ENCODE results near the gene RANBP10. TPM values are rescaled to one million over a fixed set of nuclear protein-coding genes. Genes with fewer than 3 reads are reported as not detected.

Gene RANBP10
- polyA plus RNA-seq, 2 of the 4 experiments (the other 2 are of a cell fraction): 7.5 to 9.8 TPM

DNA sequence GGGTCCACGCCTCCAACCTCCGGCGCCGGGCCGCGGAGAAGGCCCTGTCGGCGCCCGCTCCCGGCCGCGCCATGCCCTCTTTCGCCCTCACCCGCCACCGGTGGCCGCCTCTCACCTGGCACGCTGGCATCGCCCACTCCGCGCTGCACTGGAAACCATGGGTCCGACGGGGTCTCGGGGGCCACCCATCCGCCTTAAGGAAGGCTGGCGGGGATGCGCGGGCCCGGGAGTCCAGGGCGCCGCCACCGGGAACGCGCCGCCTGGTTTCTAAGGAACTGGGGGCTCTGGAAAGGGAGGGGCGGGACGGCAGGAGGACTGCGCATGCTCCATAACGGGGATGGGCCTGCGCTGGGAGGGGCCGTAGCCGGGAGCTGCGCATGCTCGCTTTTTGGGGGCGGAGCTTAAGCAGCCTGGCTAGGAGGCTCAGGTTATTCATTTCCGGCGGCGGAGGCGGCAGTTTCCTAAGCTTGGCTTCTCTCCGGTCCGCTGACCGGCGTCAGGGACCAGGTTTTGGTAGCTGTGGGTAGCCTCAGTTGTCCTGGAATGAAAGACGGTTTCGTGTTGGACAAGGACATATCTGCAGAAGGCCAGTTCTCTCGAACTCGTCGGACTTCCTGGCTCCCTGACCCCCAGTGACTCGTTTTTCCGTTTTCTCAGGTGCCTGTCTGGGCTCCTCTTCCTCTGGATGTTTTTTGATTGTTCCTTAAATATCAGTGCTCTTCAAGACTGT lies 87.1 kb downstream of the RANBP10 start, which contains the start of gene GFOD2:
Gene GFOD2 (minus strand): TSS at position 269 of the 730 bp plus-strand sequence. CDS start 33,601 bp downstream, outside the sequence.
- Histone ChIP-seq H3K4me2 (peak within 1 kb of the TSS; percentile 98), H3K9me3 (no peaks in the 10 kb centered on the region), H3K4me3 (peak within 1 kb of the TSS; percentile 90), H3K4me1 (peaks cover 15% of the 10 kb centered on the region), H3K27ac (peak within 1 kb of the TSS; percentile 85 to 92)
- ChIA-PET POLR2A (interaction anchor here (1.0 kb wide), 2 partner anchors 87 to 115 kb away, joined by 4 to 8 read pairs; partner anchors contain the start of genes RANBP10 and TSNAXIP1), CTCF (interaction anchor here (0.5 to 3.7 kb wide), 8 partner anchors 14 to 198 kb away, joined by 3 to 12 read pairs (median 4); no protein-coding TSS in a partner anchor)
- 1% methylated on average over 26 of the region's 59 CpGs for WGBS (ENCODE audit: missing lambda C conversion rate)
- DNase-seq (ENCODE audit: low read depth in 1 of 2, low spot score in 1 of 2) (peak; percentile 94 to 100), FAIRE-seq (no peak), ATAC-seq (peak; percentile 80 to 90)
- TF ChIP-seq NPAS2 (CRISPR knock-in tag; IDR thresholded peaks at IDR 0.05; ENCODE audit: borderline replicate concordance) (no peak), PHF8 (IDR thresholded peaks at IDR 0.05; ENCODE audit: borderline replicate concordance, low read depth) (peak; percentile 64), POLR2A (IDR thresholded peaks at IDR 0.05; ENCODE audit: low read length) (peak; percentile 94), POLR2AphosphoS2 (conservative IDR thresholded peaks at IDR 0.05; ENCODE audit: low read length) (no peak), RARB (CRISPR knock-in tag; IDR thresholded peaks at IDR 0.05) (no peak), CBX2 (IDR thresholded peaks at IDR 0.05; ENCODE audit: borderline replicate concordance, low read depth) (no peak), SMC3 (IDR thresholded peaks at IDR 0.05) (0 out of 3 replicates have a peak, but pooled peaks have one; percentile 4), FOSB (CRISPR knock-in tag; IDR thresholded peaks at IDR 0.05) (0 out of 2 replicates have a peak, but pooled peaks have one; percentile 12), NR3C1 (IDR thresholded peaks at IDR 0.05) (no peak), EP300 (IDR thresholded peaks at IDR 0.05) (no peak), RAD21 (conservative IDR thresholded peaks at IDR 0.05 in 1 of 2, IDR thresholded peaks at IDR 0.05 in 1 of 2) (no peak), FOSL2 (IDR thresholded peaks at IDR 0.05) (no peak), FOSL2 (CRISPR knock-in tag; IDR thresholded peaks at IDR 0.05) (no peak), CHD4 (IDR thresholded peaks at IDR 0.05; ENCODE audit: borderline replicate concordance) (no peak), NFE2L2 (conservative IDR thresholded peaks at IDR 0.05; ENCODE audit: low read length) (no peak), KDM5A (IDR thresholded peaks at IDR 0.05) (peak; percentile 23; the same call in 1 of the 2 replicates), ZNF302 (CRISPR knock-in tag; IDR thresholded peaks at IDR 0.05) (no peak), JUN (IDR thresholded peaks at IDR 0.05) (peak; percentile 32 to 74; a peak in 2 of 5 replicates), MYC (IDR thresholded peaks at IDR 0.05; ENCODE audit: borderline replicate concordance, low read length) (peak; percentile 35; the same call in 1 of the 2 replicates)
- TF ChIP-seq, protein P1, sequence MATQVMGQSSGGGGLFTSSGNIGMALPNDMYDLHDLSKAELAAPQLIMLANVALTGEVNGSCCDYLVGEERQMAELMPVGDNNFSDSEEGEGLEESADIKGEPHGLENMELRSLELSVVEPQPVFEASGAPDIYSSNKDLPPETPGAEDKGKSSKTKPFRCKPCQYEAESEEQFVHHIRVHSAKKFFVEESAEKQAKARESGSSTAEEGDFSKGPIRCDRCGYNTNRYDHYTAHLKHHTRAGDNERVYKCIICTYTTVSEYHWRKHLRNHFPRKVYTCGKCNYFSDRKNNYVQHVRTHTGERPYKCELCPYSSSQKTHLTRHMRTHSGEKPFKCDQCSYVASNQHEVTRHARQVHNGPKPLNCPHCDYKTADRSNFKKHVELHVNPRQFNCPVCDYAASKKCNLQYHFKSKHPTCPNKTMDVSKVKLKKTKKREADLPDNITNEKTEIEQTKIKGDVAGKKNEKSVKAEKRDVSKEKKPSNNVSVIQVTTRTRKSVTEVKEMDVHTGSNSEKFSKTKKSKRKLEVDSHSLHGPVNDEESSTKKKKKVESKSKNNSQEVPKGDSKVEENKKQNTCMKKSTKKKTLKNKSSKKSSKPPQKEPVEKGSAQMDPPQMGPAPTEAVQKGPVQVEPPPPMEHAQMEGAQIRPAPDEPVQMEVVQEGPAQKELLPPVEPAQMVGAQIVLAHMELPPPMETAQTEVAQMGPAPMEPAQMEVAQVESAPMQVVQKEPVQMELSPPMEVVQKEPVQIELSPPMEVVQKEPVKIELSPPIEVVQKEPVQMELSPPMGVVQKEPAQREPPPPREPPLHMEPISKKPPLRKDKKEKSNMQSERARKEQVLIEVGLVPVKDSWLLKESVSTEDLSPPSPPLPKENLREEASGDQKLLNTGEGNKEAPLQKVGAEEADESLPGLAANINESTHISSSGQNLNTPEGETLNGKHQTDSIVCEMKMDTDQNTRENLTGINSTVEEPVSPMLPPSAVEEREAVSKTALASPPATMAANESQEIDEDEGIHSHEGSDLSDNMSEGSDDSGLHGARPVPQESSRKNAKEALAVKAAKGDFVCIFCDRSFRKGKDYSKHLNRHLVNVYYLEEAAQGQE (IDR thresholded peaks at IDR 0.05): no peak
- TF ChIP-seq, protein P2, sequence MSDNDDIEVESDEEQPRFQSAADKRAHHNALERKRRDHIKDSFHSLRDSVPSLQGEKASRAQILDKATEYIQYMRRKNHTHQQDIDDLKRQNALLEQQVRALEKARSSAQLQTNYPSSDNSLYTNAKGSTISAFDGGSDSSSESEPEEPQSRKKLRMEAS (IDR thresholded peaks at IDR 0.05): peak; percentile 33; the same call in 1 of the 2 replicates
- TF ChIP-seq, protein P3, sequence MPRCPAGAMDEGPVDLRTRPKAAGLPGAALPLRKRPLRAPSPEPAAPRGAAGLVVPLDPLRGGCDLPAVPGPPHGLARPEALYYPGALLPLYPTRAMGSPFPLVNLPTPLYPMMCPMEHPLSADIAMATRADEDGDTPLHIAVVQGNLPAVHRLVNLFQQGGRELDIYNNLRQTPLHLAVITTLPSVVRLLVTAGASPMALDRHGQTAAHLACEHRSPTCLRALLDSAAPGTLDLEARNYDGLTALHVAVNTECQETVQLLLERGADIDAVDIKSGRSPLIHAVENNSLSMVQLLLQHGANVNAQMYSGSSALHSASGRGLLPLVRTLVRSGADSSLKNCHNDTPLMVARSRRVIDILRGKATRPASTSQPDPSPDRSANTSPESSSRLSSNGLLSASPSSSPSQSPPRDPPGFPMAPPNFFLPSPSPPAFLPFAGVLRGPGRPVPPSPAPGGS (IDR thresholded peaks at IDR 0.05): peak; percentile 86; the same call in 2 of the 3 replicates
- TF ChIP-seq, protein P4, sequence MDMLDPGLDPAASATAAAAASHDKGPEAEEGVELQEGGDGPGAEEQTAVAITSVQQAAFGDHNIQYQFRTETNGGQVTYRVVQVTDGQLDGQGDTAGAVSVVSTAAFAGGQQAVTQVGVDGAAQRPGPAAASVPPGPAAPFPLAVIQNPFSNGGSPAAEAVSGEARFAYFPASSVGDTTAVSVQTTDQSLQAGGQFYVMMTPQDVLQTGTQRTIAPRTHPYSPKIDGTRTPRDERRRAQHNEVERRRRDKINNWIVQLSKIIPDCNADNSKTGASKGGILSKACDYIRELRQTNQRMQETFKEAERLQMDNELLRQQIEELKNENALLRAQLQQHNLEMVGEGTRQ (IDR thresholded peaks at IDR 0.05): no peak
- TF ChIP-seq, protein P5, sequence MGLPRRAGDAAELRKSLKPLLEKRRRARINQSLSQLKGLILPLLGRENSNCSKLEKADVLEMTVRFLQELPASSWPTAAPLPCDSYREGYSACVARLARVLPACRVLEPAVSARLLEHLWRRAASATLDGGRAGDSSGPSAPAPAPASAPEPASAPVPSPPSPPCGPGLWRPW (IDR thresholded peaks at IDR 0.05): no peak
- TF ChIP-seq, protein P6, sequence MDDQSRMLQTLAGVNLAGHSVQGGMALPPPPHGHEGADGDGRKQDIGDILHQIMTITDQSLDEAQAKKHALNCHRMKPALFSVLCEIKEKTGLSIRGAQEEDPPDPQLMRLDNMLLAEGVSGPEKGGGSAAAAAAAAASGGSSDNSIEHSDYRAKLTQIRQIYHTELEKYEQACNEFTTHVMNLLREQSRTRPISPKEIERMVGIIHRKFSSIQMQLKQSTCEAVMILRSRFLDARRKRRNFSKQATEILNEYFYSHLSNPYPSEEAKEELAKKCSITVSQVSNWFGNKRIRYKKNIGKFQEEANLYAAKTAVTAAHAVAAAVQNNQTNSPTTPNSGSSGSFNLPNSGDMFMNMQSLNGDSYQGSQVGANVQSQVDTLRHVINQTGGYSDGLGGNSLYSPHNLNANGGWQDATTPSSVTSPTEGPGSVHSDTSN (IDR thresholded peaks at IDR 0.05): no peak

Measured in A549 (cell line).